Stimulated activated naive CD8-positive, alpha-beta T cell treated with anti-CD3 and anti-CD28 coated beads, Interleukin-15, amount 100 ng/mL, for 72 hours (primary cell): ENCODE measurements around the gene RBFOX1.

Experiments
- ATAC-seq: fragments of 150-1000 bp; cut with Tn5 transposase; 2 replicates; pipeline ENCODE4 v1.10.0; 2021; ENCODE audit warnings: mild to moderate bottlenecking, moderate library complexity
- DNase-seq, 2 donors: peaks; one replicate each; pipeline ENCODE4 v3.0.0; 2021 to 2022
- H3K27ac Mint-ChIP-seq, 2 donors: one replicate each; pipeline ENCODE4 v1.8.0; 2022; ENCODE audit warnings: mild to moderate bottlenecking in 2 of 2, mixed read lengths in 2 of 2, moderate library complexity in 2 of 2
- H3K27me3 Mint-ChIP-seq: one replicate; pipeline ENCODE4 v1.8.0; 2022; ENCODE audit warnings: mixed read lengths
- H3K4me1 Mint-ChIP-seq: one replicate; pipeline ENCODE4 v1.8.0; 2022; ENCODE audit warnings: mild to moderate bottlenecking, mixed read lengths
- H3K4me3 Mint-ChIP-seq, 2 donors: one replicate each; pipeline ENCODE4 v1.8.0; 2022; ENCODE audit warnings: mild to moderate bottlenecking in 2 of 2, mixed read lengths in 2 of 2, moderate library complexity in 1 of 2
- H3K9me3 Mint-ChIP-seq, 2 donors: one replicate each; pipeline ENCODE4 v1.8.0; 2022; ENCODE audit warnings: mixed read lengths in 2 of 2

RBFOX1 gene

GRCh38 chr16:7579454-7579853 lies 246.8 kb downstream of the RBFOX1 start:
- H3K27ac Mint-ChIP-seq = no peak overlapping the region

GRCh38 chr16:7581175-7581574 lies 248.5 kb downstream of the RBFOX1 start:
- no peak for ATAC-seq
- H3K27ac Mint-ChIP-seq = no peak overlapping the region
- H3K27me3 Mint-ChIP-seq = no peaks in the 10 kb centered on the region
- H3K4me1 Mint-ChIP-seq = no peaks in the 10 kb centered on the region
- no peak overlapping the region for H3K4me3 Mint-ChIP-seq
- DNase-seq = no peak
- peaks cover 6 to 25% of the 10 kb centered on the region in 2 donors for H3K9me3 Mint-ChIP-seq

More at GRCh38 chr16:7579454-7579853, 246.8 kb downstream of the RBFOX1 start:
- H3K4me1 Mint-ChIP-seq = no peaks in the 10 kb centered on the region
- H3K9me3 Mint-ChIP-seq = peaks cover 11 to 12% of the 10 kb centered on the region in 2 donors
- DNase-seq (no peak), ATAC-seq (no peak)
- no peak overlapping the region for H3K4me3 Mint-ChIP-seq
- H3K27me3 Mint-ChIP-seq = no peaks in the 10 kb centered on the region

- Mint-ChIP-seq H3K9me3 (peaks cover 0 to 17% of the 10 kb centered on the region in 2 donors), H3K27ac (no peak overlapping the region), H3K4me1 (no peaks in the 10 kb centered on the region), H3K27me3 (no peaks in the 10 kb centered on the region), H3K4me3 (no peak overlapping the region)
- ATAC-seq = no peak
- DNase-seq = no peak
Measured at GRCh38 chr16:7583396-7583795, 250.8 kb downstream of the RBFOX1 start.

- Mint-ChIP-seq H3K9me3 (peaks cover 0 to 17% of the 10 kb centered on the region in 2 donors), H3K27ac (no peak overlapping the region), H3K4me1 (no peaks in the 10 kb centered on the region), H3K27me3 (no peaks in the 10 kb centered on the region), H3K4me3 (no peak overlapping the region)
- no peak for ATAC-seq
- no peak for DNase-seq
Measured at GRCh38 chr16:7584561-7584960, 251.9 kb downstream of the RBFOX1 start.

- H3K9me3 Mint-ChIP-seq = peaks cover 0 to 20% of the 10 kb centered on the region in 2 donors
- no peak for ATAC-seq
- no peaks in the 10 kb centered on the region for H3K27me3 Mint-ChIP-seq
- H3K4me1 Mint-ChIP-seq = no peaks in the 10 kb centered on the region
- no peak for DNase-seq
- no peak overlapping the region for H3K27ac Mint-ChIP-seq
- H3K4me3 Mint-ChIP-seq = no peak overlapping the region
Measured at GRCh38 chr16:7585705-7586104, 253.1 kb downstream of the RBFOX1 start.

- no peak for DNase-seq
- Mint-ChIP-seq H3K4me1 (no peaks in the 10 kb centered on the region), H3K27me3 (no peaks in the 10 kb centered on the region), H3K27ac (no peak overlapping the region), H3K9me3 (peaks cover 0 to 5% of the 10 kb centered on the region in 2 donors), H3K4me3 (no peak overlapping the region)
- ATAC-seq = no peak
Measured at GRCh38 chr16:7590934-7591333, 258.3 kb downstream of the RBFOX1 start.

- H3K27me3 Mint-ChIP-seq = no peaks in the 10 kb centered on the region
- DNase-seq (no peak), ATAC-seq (no peak)
- peaks cover 0 to 5% of the 10 kb centered on the region in 2 donors for H3K9me3 Mint-ChIP-seq
- H3K4me1 Mint-ChIP-seq = no peaks in the 10 kb centered on the region
- no peak overlapping the region for H3K4me3 Mint-ChIP-seq
- H3K27ac Mint-ChIP-seq = no peak overlapping the region
Measured at GRCh38 chr16:7596308-7596707, 263.7 kb downstream of the RBFOX1 start.

- Mint-ChIP-seq H3K27ac (no peak overlapping the region), H3K27me3 (no peaks in the 10 kb centered on the region), H3K9me3 (peaks cover 0 to 5% of the 10 kb centered on the region in 2 donors), H3K4me1 (no peaks in the 10 kb centered on the region), H3K4me3 (no peak overlapping the region)
- DNase-seq = no peak
- no peak for ATAC-seq
Measured at GRCh38 chr16:7597677-7598076, 265.0 kb downstream of the RBFOX1 start.

- Mint-ChIP-seq H3K4me3 (no peak overlapping the region), H3K27ac (no peak overlapping the region), H3K9me3 (peaks cover 5 to 11% of the 10 kb centered on the region in 2 donors), H3K4me1 (no peaks in the 10 kb centered on the region), H3K27me3 (no peaks in the 10 kb centered on the region)
- ATAC-seq = no peak
- DNase-seq = no peak
Measured at GRCh38 chr16:7601100-7601499, 268.5 kb downstream of the RBFOX1 start.

- Mint-ChIP-seq H3K9me3 (peaks cover 0 to 11% of the 10 kb centered on the region in 2 donors), H3K27ac (no peak overlapping the region), H3K4me1 (no peaks in the 10 kb centered on the region), H3K27me3 (no peaks in the 10 kb centered on the region), H3K4me3 (no peak overlapping the region)
- ATAC-seq (no peak), DNase-seq (no peak)
Measured at GRCh38 chr16:7602291-7602950, 269.8 kb downstream of the RBFOX1 start.

- ATAC-seq (no peak), DNase-seq (no peak)
- H3K4me3 Mint-ChIP-seq = no peak overlapping the region
- H3K27ac Mint-ChIP-seq = no peak overlapping the region
- H3K9me3 Mint-ChIP-seq = peaks cover 8 to 11% of the 10 kb centered on the region in 2 donors
- H3K4me1 Mint-ChIP-seq = no peaks in the 10 kb centered on the region
- H3K27me3 Mint-ChIP-seq = no peaks in the 10 kb centered on the region
Measured at GRCh38 chr16:7605812-7606211, 273.2 kb downstream of the RBFOX1 start.

GRCh38 chr16:7612671-7613070 lies 280.0 kb downstream of the RBFOX1 start:
- no peaks in the 10 kb centered on the region for H3K4me1 Mint-ChIP-seq
- DNase-seq = no peak

GRCh38 chr16:7613518-7613917 lies 280.9 kb downstream of the RBFOX1 start:
- Mint-ChIP-seq H3K4me3 (no peak overlapping the region), H3K4me1 (no peaks in the 10 kb centered on the region), H3K27me3 (no peaks in the 10 kb centered on the region), H3K9me3 (peaks cover 10 to 13% of the 10 kb centered on the region in 2 donors), H3K27ac (no peak overlapping the region)
- no peak for ATAC-seq
- DNase-seq = no peak

More at GRCh38 chr16:7612671-7613070, 280.0 kb downstream of the RBFOX1 start:
- Mint-ChIP-seq H3K27ac (no peak overlapping the region), H3K27me3 (no peaks in the 10 kb centered on the region), H3K4me3 (no peak overlapping the region), H3K9me3 (peaks cover 10 to 12% of the 10 kb centered on the region in 2 donors)
- ATAC-seq = no peak

GRCh38 chr16:7614021-7614795 lies 281.6 kb downstream of the RBFOX1 start:
- DNase-seq (no peak), ATAC-seq (no peak)
- no peak overlapping the region for H3K4me3 Mint-ChIP-seq
- no peaks in the 10 kb centered on the region for H3K4me1 Mint-ChIP-seq
- no peaks in the 10 kb centered on the region for H3K27me3 Mint-ChIP-seq
- H3K9me3 Mint-ChIP-seq = peaks cover 7 to 10% of the 10 kb centered on the region in 2 donors
- H3K27ac Mint-ChIP-seq = no peak overlapping the region

GRCh38 chr16:7615565-7615964 lies 282.9 kb downstream of the RBFOX1 start:
- Mint-ChIP-seq H3K4me1 (no peaks in the 10 kb centered on the region), H3K9me3 (peaks cover 7 to 10% of the 10 kb centered on the region in 2 donors), H3K27me3 (no peaks in the 10 kb centered on the region), H3K27ac (no peak overlapping the region), H3K4me3 (no peak overlapping the region)
- no peak for DNase-seq
- ATAC-seq = no peak
